Measurements from ENCODE around the gene POLR1D. TPM values are rescaled to one million over a fixed set of nuclear protein-coding genes. Genes with fewer than 3 reads are reported as not detected.

POLR1D gene
- polyA plus RNA-seq, 3 donors = 92.1 to 280 (median 96.3) TPM

DNA sequence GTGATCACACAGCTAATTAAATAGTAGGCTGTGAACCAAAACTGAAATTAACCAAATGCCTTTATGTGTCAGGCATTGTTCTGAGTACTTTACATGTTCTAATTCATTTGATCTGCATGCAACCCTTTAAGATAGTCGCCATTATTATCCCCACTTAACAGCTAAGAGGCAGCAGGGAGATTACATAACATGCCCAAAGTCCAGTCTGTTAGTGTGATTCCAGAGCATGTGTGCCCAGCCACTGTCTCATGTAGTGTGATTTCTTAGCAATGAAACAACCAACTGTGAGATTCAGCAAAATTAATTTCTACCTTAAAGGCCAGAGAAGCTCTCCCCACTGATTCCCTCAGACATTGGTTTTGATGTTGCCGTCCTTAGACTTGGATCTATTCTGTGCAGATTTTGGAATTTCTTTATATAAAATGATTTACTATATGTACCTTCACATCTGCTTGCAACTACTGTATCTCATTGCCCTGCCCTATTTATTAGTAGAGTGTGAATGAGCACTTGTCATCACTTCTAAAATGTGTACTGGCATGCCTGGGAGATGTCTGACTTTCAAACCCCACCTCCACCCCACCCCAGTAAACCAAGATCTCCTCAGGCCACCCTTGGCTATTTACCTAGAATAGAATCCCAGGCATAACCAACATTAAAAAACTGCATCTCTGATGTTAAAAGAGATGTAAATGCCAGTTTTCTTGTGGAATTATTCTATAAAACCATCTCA, 41.2 kb downstream of the POLR1D start:
- WGBS, 3 donors = 85 to 95% (median 91%) methylated on average over 2 of the region's 2 CpGs

DNA sequence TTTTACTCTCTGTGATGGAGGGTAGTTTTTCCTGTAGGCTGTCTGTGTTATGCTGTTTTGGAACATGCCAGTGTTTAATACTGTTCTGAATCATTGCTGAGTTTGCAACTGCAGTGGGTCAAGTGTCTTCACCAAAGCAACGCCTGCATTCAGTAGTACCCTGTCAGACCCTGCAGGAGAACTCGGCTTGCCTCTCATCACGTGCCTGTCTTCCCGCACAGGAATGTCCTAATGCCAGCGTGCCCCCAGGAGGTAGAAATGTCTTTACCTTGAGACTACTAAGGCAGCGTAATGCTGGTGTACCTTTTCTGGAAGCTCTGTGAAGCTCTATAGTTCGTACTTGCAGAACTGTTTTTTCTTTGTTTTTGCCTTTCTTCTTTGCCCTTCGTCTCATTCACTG, 42.3 kb downstream of the POLR1D start:
- WGBS, 3 donors = 88 to 94% (median 91%) methylated on average over 8 of the region's 8 CpGs
- no peak overlapping the region for H3K27ac ChIP-seq (ENCODE audit: low read depth, low read length)

More for the DNA sequence above, 41.2 kb downstream of the POLR1D start:
- no peak overlapping the region for H3K27ac ChIP-seq (ENCODE audit: low read depth, low read length)

DNA sequence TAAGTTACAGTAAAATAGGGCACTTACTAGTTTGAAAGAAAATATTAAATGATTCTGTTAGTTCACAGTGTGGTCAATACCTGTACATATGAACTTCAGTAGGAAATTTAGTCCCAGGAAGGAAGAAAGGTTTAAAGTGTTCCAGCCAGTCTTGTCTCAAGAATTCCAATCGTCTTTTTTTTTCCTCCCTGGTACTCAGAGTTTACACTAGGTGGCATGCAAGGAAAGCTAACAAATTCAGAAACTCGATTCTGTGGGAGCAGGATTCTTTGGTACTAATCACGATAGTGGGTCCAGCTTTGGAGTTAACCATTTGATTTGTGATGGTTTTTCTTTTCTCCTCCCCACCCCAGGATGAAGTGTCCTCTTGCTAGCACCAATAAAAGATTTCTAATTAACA, 43.6 kb downstream of the POLR1D start:
- H3K27ac ChIP-seq (ENCODE audit: low read depth, low read length) = no peak overlapping the region
- 31 to 59% (median 55%) methylated on average over 3 of the region's 3 CpGs for WGBS, 3 donors

DNA sequence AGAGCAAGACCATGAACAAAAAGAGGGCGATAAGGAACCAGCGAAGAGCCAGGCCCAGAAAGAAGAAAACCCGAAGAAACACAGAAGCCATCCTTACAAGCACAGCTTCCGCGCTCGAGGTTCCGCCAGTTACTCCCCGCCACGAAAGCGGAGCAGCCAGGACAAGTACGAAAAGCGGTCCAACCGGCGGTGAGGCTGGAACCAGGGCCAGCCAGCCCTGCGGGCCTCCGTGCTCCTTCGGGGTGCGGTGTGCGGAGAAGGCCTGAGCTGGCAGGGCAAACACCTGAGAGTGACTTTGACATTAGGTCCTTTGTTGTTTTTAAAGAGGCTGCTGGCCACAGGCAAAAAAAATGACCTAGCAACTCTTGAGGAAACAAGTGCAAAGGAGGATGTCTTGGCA, 44.1 kb downstream of the POLR1D start:
- H3K27ac ChIP-seq (ENCODE audit: low read depth, low read length) = no peak overlapping the region
- WGBS, 3 donors = 91 to 95% (median 94%) methylated on average over 19 of the region's 19 CpGs

DNA sequence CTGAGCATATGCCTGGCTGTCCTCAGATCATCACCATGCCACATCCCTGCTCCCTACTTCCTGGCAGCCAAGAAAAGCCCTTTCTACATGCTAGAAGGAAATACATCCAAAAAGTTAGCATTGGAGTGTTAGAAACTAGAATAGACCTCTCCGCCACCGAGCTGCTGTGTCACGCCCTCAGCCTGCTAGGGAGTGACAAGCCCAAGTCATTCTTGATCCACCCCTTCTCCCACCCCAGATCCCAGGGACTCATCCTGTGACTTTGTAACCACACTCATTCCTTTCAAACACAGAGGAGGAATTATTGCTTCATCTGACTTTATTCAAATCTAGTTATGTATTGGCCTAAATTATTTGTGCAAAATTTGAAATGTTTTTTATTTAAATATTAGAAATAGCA, 45.3 kb downstream of the POLR1D start:
- 79 to 92% (median 89%) methylated on average over 3 of the region's 3 CpGs for WGBS, 3 donors
- no peak overlapping the region for H3K27ac ChIP-seq (ENCODE audit: low read depth, low read length)

DNA sequence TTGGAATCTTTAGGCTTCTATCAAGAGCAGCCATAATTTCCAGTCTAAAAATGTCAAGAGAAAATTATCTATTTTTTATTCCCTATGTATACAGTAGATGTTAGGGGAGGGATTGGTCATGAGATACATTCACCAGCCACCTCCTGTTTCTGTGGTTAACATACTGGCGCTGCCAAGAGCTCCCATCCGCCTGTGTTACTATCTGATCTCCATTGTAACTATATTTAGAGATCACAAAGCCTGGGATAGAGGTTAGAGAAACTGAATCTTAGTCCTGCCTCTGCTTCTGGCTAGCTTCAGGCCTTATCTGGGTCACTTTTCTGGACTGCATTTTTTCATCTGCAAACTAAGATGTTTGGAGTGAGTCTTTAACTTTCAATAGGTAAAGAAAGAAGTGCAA, 46.3 kb downstream of the POLR1D start:
- no peak overlapping the region for H3K27ac ChIP-seq (ENCODE audit: low read depth, low read length)
- WGBS, 3 donors = 40 to 58% (median 47%) methylated on average over 2 of the region's 2 CpGs

DNA sequence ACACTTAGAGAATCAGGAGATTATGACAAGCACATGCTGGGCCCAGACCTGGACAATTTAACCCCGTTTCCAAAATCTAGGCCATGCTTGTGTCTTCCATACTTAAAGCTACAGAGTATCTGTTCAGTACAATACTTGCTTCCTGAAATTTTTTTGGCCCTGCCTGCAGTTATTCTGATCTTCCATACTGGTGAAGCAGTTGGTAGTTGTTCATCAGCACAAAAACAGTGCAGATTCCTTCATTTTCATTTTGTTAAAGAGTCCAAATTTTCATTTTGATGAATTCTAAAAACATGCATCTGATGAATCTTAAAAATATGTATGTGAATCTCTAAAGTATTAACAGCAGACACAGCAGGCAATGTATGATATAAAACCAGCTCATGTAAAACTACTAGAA, 49.2 kb downstream of the POLR1D start:
- WGBS, 3 donors = 67 to 74% (median 68%) methylated on average over 1 of the region's 1 CpG
- no peak overlapping the region for H3K27ac ChIP-seq (ENCODE audit: low read depth, low read length)

DNA sequence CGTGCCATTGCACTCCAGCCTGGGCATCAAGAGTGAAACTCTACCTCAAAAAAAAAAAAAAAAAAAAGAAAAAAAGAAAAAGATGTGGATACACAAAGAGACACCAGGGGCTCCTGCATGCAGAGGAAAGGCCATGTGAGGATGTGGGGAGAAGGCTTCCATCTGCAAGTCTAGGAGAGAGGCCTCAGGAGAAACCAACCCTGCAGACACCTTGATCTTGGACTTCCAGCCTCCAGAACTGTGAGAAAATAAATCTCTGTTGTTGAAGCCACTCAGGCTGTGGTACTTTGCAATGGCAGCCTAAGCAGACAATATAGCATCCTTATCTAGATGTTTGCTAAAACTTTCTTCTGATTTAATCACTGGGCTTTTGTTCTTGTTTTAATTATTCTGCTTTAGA, 50.3 kb downstream of the POLR1D start:
- WGBS, 3 donors = 82 to 100% (median 100%) methylated on average over 1 of the region's 1 CpG
- H3K27ac ChIP-seq (ENCODE audit: low read depth, low read length) = no peak overlapping the region

Other genes starting within 250 kb of the POLR1D start
- 100 to 1,000 TPM in 2 of 3 donors, 10 to 100 TPM in 1; 57.2 to 182 (median 121) TPM for gene GTF3A, start 197.3 kb upstream of the POLR1D start, polyA plus RNA-seq
- 10 to 100 TPM; 58.8 to 88.8 (median 71.7) TPM for gene MTIF3, start 171.3 kb upstream of the POLR1D start, polyA plus RNA-seq
- 10 to 100 TPM in 1 of 3 donors, 1 to 10 TPM in 2; 2.4 to 12.2 (median 3.0) TPM for gene LNX2, start 1.4 kb upstream of the POLR1D start, polyA plus RNA-seq
- not detected for gene GSX1, start 170.6 kb downstream of the POLR1D start, polyA plus RNA-seq

Measured in adipose tissue (tissue), 3 donors.